ENCODE results near the gene RIMBP2.

Gene RIMBP2

GRCh38 chr12:130560321-130560720 lies 155.8 kb downstream of the RIMBP2 start:
- no peak for FAIRE-seq

- no peak for FAIRE-seq
These were observed 156.3 kb downstream of the RIMBP2 start for GRCh38 chr12:130559806-130560205.

- FAIRE-seq: no peak
These were observed 158.0 kb downstream of the RIMBP2 start for GRCh38 chr12:130557886-130558765.

- FAIRE-seq: no peak
These were observed 158.9 kb downstream of the RIMBP2 start for GRCh38 chr12:130557201-130557600.

GRCh38 chr12:130556486-130557055 lies 159.5 kb downstream of the RIMBP2 start:
- FAIRE-seq: no peak

GRCh38 chr12:130555628-130556485 lies 160.2 kb downstream of the RIMBP2 start:
- FAIRE-seq: no peak

- FAIRE-seq: no peak
These were observed 160.9 kb downstream of the RIMBP2 start for GRCh38 chr12:130555221-130555620.

- no peak for FAIRE-seq
These were observed 163.6 kb downstream of the RIMBP2 start for GRCh38 chr12:130552483-130552996.

- no peak for FAIRE-seq
These were observed 166.7 kb downstream of the RIMBP2 start for GRCh38 chr12:130549361-130549760.

GRCh38 chr12:130547480-130548155 lies 168.5 kb downstream of the RIMBP2 start:
- no peak for FAIRE-seq

GRCh38 chr12:130546494-130546893 lies 169.6 kb downstream of the RIMBP2 start:
- FAIRE-seq: no peak

GRCh38 chr12:130545475-130545874 lies 170.6 kb downstream of the RIMBP2 start:
- FAIRE-seq: no peak

- FAIRE-seq: no peak
These were observed 175.7 kb downstream of the RIMBP2 start for GRCh38 chr12:130540376-130540775.

GRCh38 chr12:130538343-130539095 lies 177.6 kb downstream of the RIMBP2 start:
- no peak for FAIRE-seq

- no peak for FAIRE-seq
These were observed 178.4 kb downstream of the RIMBP2 start for GRCh38 chr12:130537655-130538054.

- no peak for FAIRE-seq
These were observed 179.0 kb downstream of the RIMBP2 start for GRCh38 chr12:130537051-130537450.

GRCh38 chr12:130530429-130530828 lies 185.7 kb downstream of the RIMBP2 start:
- no peak for FAIRE-seq

- FAIRE-seq: no peak
These were observed 186.3 kb downstream of the RIMBP2 start for GRCh38 chr12:130529781-130530180.

- FAIRE-seq: no peak
These were observed 188.9 kb downstream of the RIMBP2 start for GRCh38 chr12:130527239-130527638.

GRCh38 chr12:130526813-130527212 lies 189.3 kb downstream of the RIMBP2 start:
- no peak for FAIRE-seq

- FAIRE-seq: no peak
These were observed 190.5 kb downstream of the RIMBP2 start for GRCh38 chr12:130525384-130526172.
